B cell (primary cell): ENCODE data around the gene RINL. TPM values are rescaled to one million over a fixed set of nuclear protein-coding genes. Genes with fewer than 3 reads are reported as not detected.

Source experiments
- ATAC-seq: fragments of 200-7000 bp; cut with Tn5 transposase; one replicate; pipeline ENCODE4 v1.10.0; 2021; ENCODE audit warnings: low read depth, mild to moderate bottlenecking, moderate number of reproducible peaks, moderate library complexity
- CTCF ChIA-PET: fragments of 350-600 bp; sonication (Branson Sonifier 250); formaldehyde crosslinking; loops from one replicate; lab custom pipeline; 2021; ENCODE audit warnings: antibody characterized with exemption, inconsistent platforms; lab: Charles Lee
- POLR2A ChIA-PET: fragments of 350-600 bp; sonication (Branson Sonifier 250); formaldehyde crosslinking; loops from one replicate; lab custom pipeline; 2021; ENCODE audit warnings: antibody characterized with exemption; lab: Charles Lee
- DNase-seq: peaks from one replicate; pipeline ENCODE4 v3.0.0; 2013
- H2AFZ ChIP-seq: 2 replicates; pipeline ENCODE4 v1.6.1; 2012; ENCODE audit warnings: mild to moderate bottlenecking, low read depth, low read length; ENCODE audit not compliant: insufficient read depth, poor library complexity, severe bottlenecking
- H3K27ac ChIP-seq, 2 donors: 1 replicate in 1 of 2; 2 replicates in 1 of 2; pipeline ENCODE4 v1.5.1; 2012 to 2013; ENCODE audit warnings: low read length in 2 of 2, mild to moderate bottlenecking in 2 of 2, moderate library complexity in 1 of 2
- H3K27me3 ChIP-seq, 4 experiments: fragments of 200-600 bp in 1 of 4; sonication (generic) in 1 of 4; replicated peaks in 1 of 4; 1 replicate in 2 of 4; 2 replicates in 2 of 4; pipeline versions ENCODE4 v1.6.1 to v1.7.0; 2013 to 2016; ENCODE audit warnings: low read length in 3 of 4, mild to moderate bottlenecking in 2 of 4, mixed read lengths in 1 of 4, moderate library complexity in 1 of 4; ENCODE audit not compliant: insufficient read depth in 4 of 4, control insufficient read depth in 3 of 4; ENCODE audit errors: control extremely low read depth in 1 of 4
- H3K36me3 ChIP-seq, 2 experiments: replicated peaks in 1 of 2; 1 replicate in 1 of 2; 2 replicates in 1 of 2; pipeline versions ENCODE4 v1.6.1 to v1.7.1; 2013; ENCODE audit warnings: low read length in 1 of 2; ENCODE audit not compliant: insufficient read depth in 2 of 2, control insufficient read depth in 1 of 2; ENCODE audit errors: control extremely low read depth in 1 of 2, extremely low read depth in 1 of 2
- H3K4me1 ChIP-seq, 2 donors: fragments of 200-600 bp in 1 of 2; sonication (generic) in 1 of 2; 1 replicate in 1 of 2; 2 replicates in 1 of 2; pipeline versions ENCODE4 v1.5.1 to v1.6.1; 2013 to 2017; ENCODE audit warnings: low read length in 2 of 2; ENCODE audit not compliant: control insufficient read depth in 2 of 2, insufficient read depth in 2 of 2
- H3K4me2 ChIP-seq: replicated peaks from 2 replicates; pipeline ENCODE3; 2012; ENCODE audit warnings: mild to moderate bottlenecking, low read depth, low read length; ENCODE audit not compliant: poor library complexity, severe bottlenecking
- H3K4me3 ChIP-seq, 5 experiments: fragments of 200-600 bp in 1 of 5; sonication (generic) in 1 of 5; 1 replicate in 3 of 5; 2 replicates in 2 of 5; pipeline versions ENCODE4 v1.5.1 to v1.7.0; 2011 to 2016; ENCODE audit warnings: low read length in 4 of 5, mild to moderate bottlenecking in 4 of 5, low read depth in 2 of 5, control low read depth in 1 of 5, moderate library complexity in 1 of 5; ENCODE audit not compliant: insufficient read depth in 1 of 5; ENCODE audit errors: control extremely low read depth in 1 of 5, extremely low read depth in 1 of 5
- H3K79me2 ChIP-seq: fragments of 200-600 bp; sonication (generic); one replicate; pipeline ENCODE4 v1.6.0; 2016; ENCODE audit warnings: low read length; ENCODE audit not compliant: control insufficient read depth, insufficient read depth
- H3K9ac ChIP-seq: fragments of 200-600 bp; sonication (generic); 2 replicates; pipeline ENCODE4 v1.6.1; 2017; ENCODE audit warnings: mild to moderate bottlenecking, low read length, moderate library complexity
- H3K9me3 ChIP-seq, 3 donors: one replicate each; pipeline versions ENCODE4 v1.6.1 to v1.7.1; 2013; ENCODE audit warnings: low read length in 2 of 3; ENCODE audit not compliant: control insufficient read depth in 2 of 3, insufficient read depth in 1 of 3; ENCODE audit errors: control extremely low read depth in 1 of 3
- H4K20me1 ChIP-seq: 2 replicates; pipeline ENCODE4 v1.6.0; 2012; ENCODE audit warnings: mild to moderate bottlenecking, low read length; ENCODE audit not compliant: insufficient read depth, control insufficient read depth, poor library complexity, severe bottlenecking
- H3K27ac Mint-ChIP-seq: one replicate; pipeline ENCODE4 v1.8.0; 2021; ENCODE audit warnings: mixed read lengths
- H3K27me3 Mint-ChIP-seq: one replicate; pipeline ENCODE4 v1.8.0; 2021; ENCODE audit warnings: mixed read lengths
- H3K4me1 Mint-ChIP-seq: one replicate; pipeline ENCODE4 v1.8.0; 2021; ENCODE audit warnings: mixed read lengths
- H3K4me3 Mint-ChIP-seq: one replicate; pipeline ENCODE4 v1.8.0; 2021; ENCODE audit warnings: mixed read lengths
- H3K9me3 Mint-ChIP-seq: one replicate; pipeline ENCODE4 v1.8.0; 2022; ENCODE audit warnings: mixed read lengths; ENCODE audit not compliant: insufficient read depth
- CTCF ChIP-seq: fragments of 200-600 bp; IDR thresholded peaks from one replicate; pipeline ENCODE4 v1.8.0; 2022; ENCODE audit warnings: antibody characterized with exemption, mild to moderate bottlenecking
- EZH2 ChIP-seq: IDR thresholded peaks from 2 replicates; pipeline ENCODE4 v1.6.1; 2012; ENCODE audit warnings: borderline replicate concordance, low read depth, mild to moderate bottlenecking, moderate library complexity, low read length; ENCODE audit not compliant: insufficient read depth, poor library complexity, severe bottlenecking
- whole genome bisulfite sequencing: methylation state at CpG from one replicate; pipeline ENCODE4 v1.1.5; 2013; ENCODE audit warnings: missing lambda C conversion rate; ENCODE audit not compliant: insufficient coverage; 5-methylcytosine and 5-hydroxymethylcytosine counted together
- intact Hi-C: fragments of 100-400 bp; cut with micrococcal nuclease; formaldehyde crosslinking; loops from one replicate; pipeline ENCODE4 v1.10.0; 2022
- polyA plus RNA-seq: library from polyadenylated mRNA; depleted of rRNA; stranded (reverse); fragments of >200 nt; gene quantifications from 2 replicates; pipeline ENCODE4 v1.2.3, GENCODE V29; 2012
- total RNA-seq, 2 donors: library from RNA; stranded (reverse); fragments of 120-200 nt in 1 of 2; gene quantifications; 1 replicate in 1 of 2; 2 replicates in 1 of 2; pipeline versions ENCODE4 v1.2.3 to v1.2.4, GENCODE V29; 2013 to 2022

RINL gene
- total and polyA plus RNA-seq, 2 donors (not counting 1 experiment from before 2014, with no cell fraction given), result 67.0 to 113 TPM

DNA sequence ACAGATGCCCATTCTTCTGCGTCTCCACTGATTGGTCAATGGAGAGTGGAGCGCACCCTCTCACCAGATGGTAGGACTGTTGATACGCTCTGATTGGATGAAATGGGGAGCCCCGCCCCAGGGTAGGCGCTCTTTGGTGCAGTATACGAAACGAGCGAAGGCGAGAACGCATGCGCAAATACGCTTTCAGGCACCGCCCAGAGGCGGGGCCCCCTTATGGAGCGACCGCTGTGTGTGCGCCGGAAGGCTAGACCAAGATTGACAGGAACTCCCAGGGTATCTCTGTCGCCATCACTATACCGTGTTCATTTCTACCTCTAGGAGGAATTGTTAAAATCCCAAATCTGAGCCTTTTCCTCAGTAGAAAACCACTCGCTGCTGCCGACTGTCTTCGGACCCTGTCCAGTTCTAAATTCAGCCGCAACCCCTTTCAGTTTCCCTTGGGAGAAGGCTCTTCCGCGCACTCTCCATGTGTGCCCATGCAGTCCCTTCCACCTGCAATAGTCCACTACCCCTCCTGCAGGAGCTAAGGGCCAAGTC is 27.6 kb downstream of the RINL start:
- peak overlapping the region; percentile 82 to 95 for H3K27ac ChIP-seq
- peak overlapping the region; percentile 92 for H3K4me2 ChIP-seq
- TF ChIP-seq CTCF (peak; percentile 14), EZH2 (no peak)
- no peaks in the 10 kb centered on the region for H3K27me3 Mint-ChIP-seq
- peak overlapping the region; percentile 99 for H3K27ac Mint-ChIP-seq
- H3K36me3 ChIP-seq, result peaks cover 9 to 33% of the 10 kb centered on the region in 2 experiments
- peak overlapping the region; percentile 76 for H3K9ac ChIP-seq
- ATAC-seq, result peak; percentile 68
- H3K9me3 Mint-ChIP-seq, result no peaks in the 10 kb centered on the region
- H3K4me1 Mint-ChIP-seq, result peaks cover 55% of the 10 kb centered on the region
- H3K4me3 Mint-ChIP-seq, result peak overlapping the region; percentile 92
- peaks cover 37% of the 10 kb centered on the region for H4K20me1 ChIP-seq
- H3K79me2 ChIP-seq, result peaks cover 35% of the 10 kb centered on the region
- peak overlapping the region; percentile 64 for H2AFZ ChIP-seq
- ChIA-PET CTCF (interaction anchor here (1.1 to 4.6 kb wide), 6 partner anchors 14 to 80 kb away, joined by 3 to 62 read pairs (median 13); partner anchors contain the start of genes ECH1, MRPS12, RINL and SARS2), POLR2A (interaction anchor here (1.5 to 8.7 kb wide), 5 partner anchors 17 to 116 kb away, joined by 5 to 237 read pairs (median 8); partner anchors contain the start of genes ECH1, NFKBIB, RINL and SIRT2)
- 0% methylated on average over 26 of the region's 26 CpGs for WGBS
- intact Hi-C loops, result loop anchor here (1.0 to 5.0 kb wide), 6 partner anchors 14 to 231 kb away; partner anchors contain the start of genes ACTN4, EIF3K, NFKBIB and SIRT2
- no peaks in the 10 kb centered on the region for H3K9me3 ChIP-seq
- no peaks in the 10 kb centered on the region for H3K27me3 ChIP-seq
- H3K4me1 ChIP-seq, result peaks cover 37 to 51% of the 10 kb centered on the region in 2 donors
- no peak for DNase-seq
- peak overlapping the region; percentile 63 to 95 (median 83) for H3K4me3 ChIP-seq
